GM12801 (cell line): Measurements from ENCODE around the gene TMEM140.

Source experiments
- CTCF ChIP-seq: IDR thresholded peaks from one replicate; pipeline ENCODE4 v1.5.1; 2011; ENCODE audit warnings: control low read depth; ENCODE audit not compliant: insufficient read length; ENCODE audit errors: extremely low read depth

The TMEM140 gene

DNA sequence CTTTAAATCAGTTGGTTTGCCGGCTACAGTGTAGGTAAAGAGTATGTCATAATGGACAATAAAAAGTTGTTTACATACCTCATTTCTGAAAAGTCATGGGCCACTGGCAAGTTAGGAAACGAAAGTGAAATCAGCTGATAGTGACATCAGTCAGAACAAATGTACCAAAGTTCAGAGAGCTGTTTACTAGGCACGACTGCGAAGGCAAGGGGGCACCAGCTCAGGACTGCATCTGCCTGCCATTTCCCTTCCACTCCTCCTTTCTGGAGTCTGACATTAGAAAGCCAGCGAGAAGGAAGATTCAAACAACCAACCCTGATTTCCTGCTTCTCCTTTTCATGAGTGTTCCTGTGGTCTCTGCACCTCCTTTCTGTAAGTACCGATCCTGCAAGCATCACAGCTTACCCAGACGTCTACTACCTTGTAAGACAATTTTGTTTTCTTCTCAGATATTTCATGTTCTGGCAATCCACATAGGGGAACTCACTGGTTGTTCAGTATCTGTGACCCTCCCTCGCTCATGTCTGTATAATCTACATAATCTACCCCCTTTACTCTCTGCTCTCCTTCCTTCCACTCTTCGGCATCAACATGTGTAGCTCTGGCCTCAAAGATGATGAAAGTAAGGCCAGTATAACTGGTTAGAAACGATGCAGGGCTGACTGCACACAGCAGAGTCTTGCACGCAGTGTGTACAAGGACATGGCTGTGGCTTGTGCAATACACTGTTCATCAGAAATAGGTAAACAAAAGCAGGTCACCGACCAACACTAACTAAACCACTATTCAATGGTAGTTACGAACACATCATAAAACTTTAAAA is at the start of gene TMEM140:
TSS of gene TMEM140 (plus strand) at position 174 of the 823 bp plus-strand sequence. CDS start 16,370 bp downstream, outside the sequence.
- TF ChIP-seq CTCF, result no peak

DNA sequence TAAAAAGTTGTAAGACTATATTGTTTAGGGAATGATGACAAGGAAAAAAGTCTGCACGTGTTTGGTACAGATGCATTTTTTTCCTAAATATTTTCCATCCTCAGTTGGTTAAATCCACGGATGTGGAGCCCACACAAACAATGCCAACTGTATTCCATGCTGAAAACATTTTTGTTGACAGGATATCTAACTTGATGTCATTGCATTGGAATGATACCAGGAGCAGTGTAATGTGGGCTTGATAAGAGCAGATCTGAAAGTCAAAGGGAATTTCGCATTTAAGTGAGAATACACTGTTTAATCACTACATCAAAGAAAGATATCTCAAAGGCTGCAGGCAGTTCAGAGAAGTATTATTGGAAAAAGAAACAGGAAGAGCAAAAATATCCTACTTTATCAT is 49.5 kb upstream of the TMEM140 start:
- no peak for TF ChIP-seq CTCF

DNA sequence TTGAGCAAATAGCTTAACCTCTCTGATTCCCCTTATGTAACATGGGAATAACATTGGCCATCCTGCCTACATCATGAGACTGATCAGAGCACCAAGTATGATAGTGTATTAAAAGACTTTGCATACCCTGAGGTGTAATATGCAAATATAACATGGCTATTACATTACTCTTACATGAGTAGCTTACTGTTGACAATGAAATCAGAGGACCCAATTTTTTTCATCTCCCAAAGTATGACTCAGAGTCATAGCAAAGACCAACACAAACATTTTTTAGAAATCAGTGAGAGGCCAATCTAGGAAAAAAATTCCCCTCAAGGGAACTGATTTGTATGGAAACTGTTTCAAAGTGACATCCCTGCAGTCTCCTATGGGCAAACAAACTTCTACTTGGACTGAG is 47.0 kb upstream of the TMEM140 start:
- no peak for TF ChIP-seq CTCF

- no peak for TF ChIP-seq CTCF
Observed at GRCh38 chr7:135102372-135102771, 45.5 kb upstream of the TMEM140 start.

DNA sequence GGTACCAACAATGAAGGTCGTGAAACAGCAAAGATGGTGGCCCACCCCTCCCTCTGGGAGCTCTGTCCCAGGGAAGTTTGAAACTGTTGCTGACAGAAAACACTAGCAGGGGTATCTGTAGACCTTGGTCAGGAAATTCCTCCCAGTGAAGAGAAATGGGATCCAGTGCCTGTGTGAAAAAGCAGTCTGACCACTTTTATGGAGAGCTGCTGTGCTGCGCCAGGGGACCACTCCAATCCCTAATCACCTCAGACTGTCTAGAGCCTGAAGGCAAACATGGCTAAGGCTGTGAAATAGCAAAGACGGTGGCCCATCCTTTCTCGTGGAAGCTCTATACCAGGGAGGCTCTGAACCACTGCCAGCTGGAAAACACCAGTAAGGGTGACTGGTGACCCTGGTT is 38.3 kb upstream of the TMEM140 start:
- TF ChIP-seq CTCF, result no peak

GRCh38 chr7:135109976-135110375 is 37.9 kb upstream of the TMEM140 start:
- TF ChIP-seq CTCF, result no peak

GRCh38 chr7:135111379-135111778 is 36.5 kb upstream of the TMEM140 start:
- no peak for TF ChIP-seq CTCF
